Progenitor cell of endocrine pancreas (in vitro differentiated cells): ENCODE results near the gene PSMD5. TPM values are rescaled to one million over a fixed set of nuclear protein-coding genes. Genes with fewer than 3 reads are reported as not detected.

Experiments used
- DNase-seq: peaks from one replicate; pipeline ENCODE4 v3.0.0; 2021; ENCODE audit warnings: low spot score; ENCODE audit not compliant: unreplicated experiment
- H3K27ac Mint-ChIP-seq: 2 replicates; pipeline ENCODE4 v1.8.0; 2021; ENCODE audit warnings: mild to moderate bottlenecking, moderate library complexity, mixed read lengths
- H3K27me3 Mint-ChIP-seq: 2 replicates; pipeline ENCODE4 v1.8.0; 2021; ENCODE audit warnings: mixed read lengths
- H3K36me3 Mint-ChIP-seq: 2 replicates; pipeline ENCODE4 v1.8.0; 2022; ENCODE audit warnings: mixed read lengths; ENCODE audit not compliant: insufficient read depth
- H3K4me1 Mint-ChIP-seq: 2 replicates; pipeline ENCODE4 v1.8.0; 2021; ENCODE audit warnings: low read depth, mixed read lengths
- H3K4me3 Mint-ChIP-seq: 2 replicates; pipeline ENCODE4 v1.8.0; 2021; ENCODE audit warnings: low read depth, mild to moderate bottlenecking, moderate library complexity, mixed read lengths
- H3K9me3 Mint-ChIP-seq: 2 replicates; pipeline ENCODE4 v1.8.0; 2021; ENCODE audit warnings: low read depth, mixed read lengths
- total RNA-seq: library from RNA; stranded (reverse); gene quantifications from 2 replicates; pipeline ENCODE4 v1.2.1, GENCODE V29; 2021
- TF ChIP-seq, protein P1 (sequence below): fragments of 200-600 bp; sonication (generic); IDR thresholded peaks from one replicate; pipeline ENCODE4 v1.5.0; 2021; ENCODE audit warnings: antibody characterized with exemption, mild to moderate bottlenecking; ENCODE audit not compliant: unreplicated experiment

Gene PSMD5
- total RNA-seq, 1 donor from 2014 or later = 50.1 TPM

DNA sequence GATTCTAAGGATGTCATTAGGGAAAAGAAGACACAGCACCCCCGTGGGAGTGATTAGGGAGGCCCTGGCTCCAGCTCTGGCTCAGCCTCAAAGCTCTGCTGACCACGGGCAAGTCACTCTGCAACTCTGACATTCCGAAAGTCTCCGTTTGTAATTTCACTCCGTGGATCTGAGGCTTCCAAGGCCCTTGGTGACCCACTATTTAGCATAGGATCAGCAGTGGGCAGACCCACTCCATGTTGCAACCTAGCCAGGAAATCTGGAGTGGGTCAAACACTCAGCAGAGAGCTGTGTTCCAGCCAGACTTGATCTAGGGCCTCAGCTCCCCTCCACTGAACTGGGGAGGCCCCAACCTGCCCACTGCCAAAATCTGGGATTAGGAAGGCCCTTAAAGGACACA, 22.5 kb upstream of the PSMD5 start:
- Mint-ChIP-seq H3K36me3 (peaks cover 5% of the 10 kb centered on the region), H3K4me1 (peaks cover 2% of the 10 kb centered on the region), H3K4me3 (no peak overlapping the region), H3K9me3 (no peaks in the 10 kb centered on the region), H3K27ac (no peak overlapping the region), H3K27me3 (no peaks in the 10 kb centered on the region)
- TF ChIP-seq, protein P1, sequence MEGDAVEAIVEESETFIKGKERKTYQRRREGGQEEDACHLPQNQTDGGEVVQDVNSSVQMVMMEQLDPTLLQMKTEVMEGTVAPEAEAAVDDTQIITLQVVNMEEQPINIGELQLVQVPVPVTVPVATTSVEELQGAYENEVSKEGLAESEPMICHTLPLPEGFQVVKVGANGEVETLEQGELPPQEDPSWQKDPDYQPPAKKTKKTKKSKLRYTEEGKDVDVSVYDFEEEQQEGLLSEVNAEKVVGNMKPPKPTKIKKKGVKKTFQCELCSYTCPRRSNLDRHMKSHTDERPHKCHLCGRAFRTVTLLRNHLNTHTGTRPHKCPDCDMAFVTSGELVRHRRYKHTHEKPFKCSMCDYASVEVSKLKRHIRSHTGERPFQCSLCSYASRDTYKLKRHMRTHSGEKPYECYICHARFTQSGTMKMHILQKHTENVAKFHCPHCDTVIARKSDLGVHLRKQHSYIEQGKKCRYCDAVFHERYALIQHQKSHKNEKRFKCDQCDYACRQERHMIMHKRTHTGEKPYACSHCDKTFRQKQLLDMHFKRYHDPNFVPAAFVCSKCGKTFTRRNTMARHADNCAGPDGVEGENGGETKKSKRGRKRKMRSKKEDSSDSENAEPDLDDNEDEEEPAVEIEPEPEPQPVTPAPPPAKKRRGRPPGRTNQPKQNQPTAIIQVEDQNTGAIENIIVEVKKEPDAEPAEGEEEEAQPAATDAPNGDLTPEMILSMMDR = no peak
- DNase-seq = no peak

DNA sequence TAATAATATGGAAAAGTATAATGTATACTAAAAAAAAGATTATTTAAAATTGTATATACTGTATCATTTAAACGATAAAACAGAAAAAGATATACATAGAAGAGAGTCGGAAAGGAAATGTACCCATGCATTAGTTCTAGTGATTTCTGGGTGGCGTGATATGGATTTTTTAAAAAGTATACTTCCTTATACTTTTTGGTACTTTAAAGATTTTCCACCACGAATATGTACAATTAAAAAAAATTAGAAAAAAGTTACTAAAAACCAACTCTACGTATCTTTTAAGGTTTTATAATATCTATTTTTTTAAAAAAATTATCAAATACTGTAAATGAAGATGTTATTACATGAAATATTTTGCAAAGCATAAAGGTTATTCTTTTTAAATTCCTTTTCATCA, 22.0 kb upstream of the PSMD5 start:
- Mint-ChIP-seq H3K4me3 (no peak overlapping the region), H3K27ac (no peak overlapping the region), H3K9me3 (no peaks in the 10 kb centered on the region), H3K36me3 (peaks cover 5% of the 10 kb centered on the region), H3K4me1 (peaks cover 2% of the 10 kb centered on the region), H3K27me3 (no peaks in the 10 kb centered on the region)
- no peak for DNase-seq
- TF ChIP-seq, protein P1 = no peak

DNA sequence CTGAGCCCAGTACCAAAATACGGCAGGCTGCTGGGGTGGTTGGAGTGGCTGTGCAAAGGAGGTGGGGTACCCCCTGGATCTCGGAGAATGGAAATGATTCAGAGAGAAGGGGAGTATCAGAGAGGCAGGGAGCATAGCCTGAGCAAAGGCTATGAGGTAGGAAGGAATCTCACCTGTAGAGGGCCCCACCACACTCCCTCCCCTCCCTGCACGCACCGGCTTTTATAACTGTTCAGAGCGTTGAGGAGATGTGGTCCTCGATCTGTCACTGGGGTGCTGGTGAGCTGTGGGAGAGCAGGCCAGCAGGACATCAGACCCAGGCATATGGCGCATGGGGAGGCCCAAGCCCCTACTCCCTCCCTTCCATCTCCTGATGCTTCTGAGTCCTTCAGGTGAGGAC, 21.1 kb upstream of the PSMD5 start:
- H3K9me3 Mint-ChIP-seq = no peaks in the 10 kb centered on the region
- H3K36me3 Mint-ChIP-seq = peaks cover 5% of the 10 kb centered on the region
- peaks cover 2% of the 10 kb centered on the region for H3K4me1 Mint-ChIP-seq
- TF ChIP-seq, protein P1 = no peak
- no peak overlapping the region for H3K4me3 Mint-ChIP-seq
- no peak for DNase-seq
- no peaks in the 10 kb centered on the region for H3K27me3 Mint-ChIP-seq
- no peak overlapping the region for H3K27ac Mint-ChIP-seq

DNA sequence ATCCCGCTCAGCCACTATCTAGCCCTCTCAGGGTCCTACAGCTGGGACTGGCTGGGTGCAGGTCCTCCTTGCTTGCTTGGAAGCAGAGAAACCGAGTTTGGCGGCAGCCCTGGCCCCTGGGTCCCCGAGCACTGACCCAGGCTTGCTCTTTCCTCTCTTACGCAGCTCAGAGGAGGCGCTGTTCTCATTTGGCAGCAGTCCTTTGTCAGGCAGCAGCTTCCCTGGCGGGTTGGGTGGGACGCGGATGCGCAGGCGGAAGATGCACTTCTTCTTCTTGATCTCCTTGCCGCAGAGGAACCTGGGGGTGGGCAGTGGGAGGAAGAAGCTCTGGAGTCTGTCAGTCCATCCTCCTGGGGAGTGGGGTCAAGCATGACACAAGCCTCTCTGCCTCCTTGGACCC, 19.7 kb upstream of the PSMD5 start:
- Mint-ChIP-seq H3K27me3 (no peaks in the 10 kb centered on the region), H3K9me3 (no peaks in the 10 kb centered on the region), H3K27ac (no peak overlapping the region), H3K4me3 (no peak overlapping the region), H3K4me1 (peaks cover under 1% of the 10 kb centered on the region), H3K36me3 (peaks cover 5% of the 10 kb centered on the region)
- TF ChIP-seq, protein P1 = no peak
- DNase-seq = no peak

DNA sequence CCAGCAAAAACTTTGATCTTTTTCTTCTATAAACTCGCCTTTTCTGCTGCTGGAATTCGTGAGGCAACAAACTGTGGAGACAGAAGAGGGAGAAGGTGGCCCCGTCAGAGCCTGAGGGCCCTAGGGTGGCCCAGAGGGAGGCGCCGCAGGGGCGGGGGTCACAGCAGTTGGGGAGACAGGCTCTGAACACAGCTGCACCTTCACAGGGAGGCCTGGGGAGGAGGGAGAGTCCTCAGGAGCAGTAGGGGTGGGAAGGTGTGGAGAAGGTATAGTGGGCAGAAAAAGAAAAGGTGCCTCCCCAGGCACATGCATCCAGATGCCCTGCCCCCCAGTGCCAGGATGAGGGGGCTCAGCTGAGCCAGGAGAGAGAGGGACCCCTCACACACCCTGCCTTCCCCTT, 19.2 kb upstream of the PSMD5 start:
- Mint-ChIP-seq H3K27me3 (no peaks in the 10 kb centered on the region), H3K27ac (no peak overlapping the region), H3K36me3 (peaks cover 5% of the 10 kb centered on the region), H3K4me3 (no peak overlapping the region), H3K4me1 (peaks cover 2% of the 10 kb centered on the region), H3K9me3 (no peaks in the 10 kb centered on the region)
- TF ChIP-seq, protein P1 = no peak
- no peak for DNase-seq
